Stimulated activated CD4-positive, alpha-beta T cell treated with anti-CD3 and anti-CD28 coated beads, Interleukin-15, amount 100 ng/mL, for 48 hours (primary cell): ENCODE measurements around the gene GAK.
"Not testable (repeated sequence)": the region's sequence is repeated elsewhere in the genome, so short reads cannot be mapped to it uniquely, and the experiment has no call there.

Experiments
- DNase-seq, 2 donors: peaks; one replicate each; pipeline ENCODE4 v3.0.0-alpha.2; 2020; ENCODE audit warnings: low read depth in 2 of 2

GAK gene

DNA sequence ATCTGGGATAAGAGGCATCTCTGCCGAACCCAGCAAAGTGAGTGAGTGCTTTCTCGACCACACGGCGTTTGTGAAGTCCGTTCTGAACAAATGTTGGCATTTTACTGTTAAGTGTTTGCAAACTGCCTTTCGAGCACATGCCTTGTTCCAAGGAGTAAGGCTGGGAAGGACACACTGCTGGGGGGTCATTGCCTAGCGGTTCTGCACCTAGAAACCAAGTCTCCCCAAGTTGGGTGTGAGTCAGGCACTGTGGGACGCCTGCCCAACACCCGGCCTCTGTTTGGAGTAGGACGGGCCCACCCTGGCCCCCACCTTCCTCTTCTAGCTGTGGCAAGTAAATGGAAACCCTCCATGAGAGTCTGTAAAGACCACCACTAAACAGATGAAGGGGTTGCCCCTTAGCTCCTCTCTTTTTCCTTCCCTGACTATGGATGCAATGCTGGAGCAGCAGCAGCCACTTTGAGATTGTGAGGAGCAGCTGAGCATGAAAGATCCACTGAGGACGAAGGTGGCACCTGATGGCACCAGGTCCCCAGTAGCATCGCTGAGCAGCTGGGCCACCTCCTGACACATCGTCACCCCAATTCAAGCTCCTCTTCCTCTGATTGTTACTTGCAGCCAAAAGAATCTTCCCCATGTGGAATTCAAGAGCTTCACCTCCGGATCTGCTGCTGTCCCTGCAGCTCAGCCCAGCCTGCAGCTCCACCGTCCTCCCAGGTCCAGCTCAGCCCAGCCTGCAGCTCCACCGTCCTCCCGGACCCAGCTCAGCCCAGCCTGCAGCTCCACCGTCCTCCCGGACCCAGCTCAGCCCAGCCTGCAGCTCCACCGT lies 112.5 kb downstream of the GAK start:
- DNase-seq: no peak

DNA sequence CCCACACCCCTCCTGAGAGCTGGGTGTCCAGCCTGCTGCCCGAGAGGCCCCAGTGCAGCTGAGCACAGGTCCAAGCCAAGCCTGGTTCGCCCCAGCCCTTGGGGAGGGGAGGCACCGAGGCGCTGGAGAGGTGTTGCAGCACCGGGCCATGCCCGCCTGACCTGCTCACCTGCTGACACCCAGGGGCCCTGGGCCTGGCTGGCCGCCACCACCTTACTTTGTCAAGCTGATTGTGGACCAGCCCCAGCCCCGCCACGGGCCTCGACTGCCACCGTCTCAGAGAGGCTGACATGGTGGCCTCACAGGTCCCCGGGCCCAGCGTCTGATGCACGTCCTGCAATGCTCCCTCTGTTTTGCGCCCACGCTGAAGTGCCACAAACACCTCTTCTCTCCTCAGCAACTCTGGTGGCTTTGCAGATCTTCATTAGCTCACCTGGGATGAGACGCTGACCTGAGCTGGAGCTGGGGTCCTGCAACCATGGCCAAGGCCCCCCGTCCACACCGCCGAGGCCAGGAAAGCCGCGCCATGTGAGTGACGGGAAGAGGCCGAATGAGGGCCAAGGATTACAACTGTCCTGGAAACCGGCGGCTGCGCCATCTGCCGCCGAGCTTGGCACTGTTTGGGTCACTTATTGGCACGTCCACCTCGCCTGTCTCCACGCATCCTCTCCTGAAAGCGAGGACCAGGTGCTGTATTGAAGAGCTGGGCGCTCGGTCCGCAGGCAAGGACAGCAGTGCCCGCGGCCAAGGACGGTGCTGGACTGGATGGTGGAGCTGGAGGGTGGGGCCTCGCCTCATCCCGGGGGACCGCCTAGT lies 113.8 kb downstream of the GAK start:
- DNase-seq: no peak

DNA sequence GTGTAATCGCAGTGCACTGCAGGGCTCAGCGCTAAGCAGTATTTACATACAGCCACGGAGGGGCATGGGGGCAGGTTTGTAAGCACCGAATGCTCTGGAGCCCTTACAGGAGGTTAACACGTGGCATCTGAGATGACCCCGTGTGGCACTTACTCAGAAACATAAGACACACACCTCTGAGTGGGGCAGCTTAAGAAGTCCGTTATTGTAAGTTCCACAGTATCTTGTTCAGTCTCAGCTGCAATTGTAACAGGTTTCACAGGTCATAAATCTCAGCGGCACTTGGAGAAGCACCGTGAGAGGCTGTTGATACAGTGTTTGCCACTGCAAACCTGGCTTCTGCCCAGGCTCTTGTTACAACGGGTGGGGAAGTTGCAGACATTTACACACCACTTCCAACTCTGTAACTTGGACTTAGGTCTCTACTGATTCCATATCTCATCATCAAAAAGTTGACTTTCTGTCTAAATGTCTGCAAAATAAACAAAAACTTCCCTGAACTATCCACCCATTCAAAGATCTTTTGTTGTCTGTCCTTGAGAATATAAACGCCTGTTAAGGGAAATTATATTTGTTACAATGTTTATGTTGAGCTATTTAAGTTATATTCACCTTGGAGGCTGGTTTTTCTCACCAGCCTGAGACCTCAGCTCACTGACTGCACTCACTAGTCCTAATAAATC lies 116.5 kb downstream of the GAK start:
- DNase-seq: no peak

DNA sequence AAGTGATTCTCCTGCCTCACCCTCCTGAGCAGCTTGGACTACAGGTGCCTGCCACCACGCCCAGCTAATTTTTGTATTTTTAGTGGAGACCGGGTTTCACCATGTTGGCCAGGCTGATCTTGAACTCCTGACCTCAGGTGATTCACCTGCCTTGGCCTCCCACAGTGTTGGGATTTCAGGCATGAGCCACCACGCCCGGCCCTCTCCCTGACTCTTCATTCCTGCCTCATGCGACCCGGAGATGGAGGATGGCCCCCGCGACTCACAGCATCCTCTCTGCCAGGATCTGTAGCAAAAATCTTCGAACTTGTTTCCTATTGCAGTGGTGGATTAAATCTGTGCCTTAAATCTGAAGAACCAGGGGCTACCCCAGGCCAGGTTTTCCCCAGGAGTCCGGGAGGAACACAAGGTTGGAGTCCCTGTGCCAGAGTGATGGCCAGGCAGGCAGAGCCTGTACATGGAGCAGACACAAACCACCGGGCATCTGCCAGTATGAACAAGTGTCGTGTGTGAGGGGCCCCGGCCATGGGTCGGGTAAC lies 117.7 kb downstream of the GAK start:
- no peak for DNase-seq

DNA sequence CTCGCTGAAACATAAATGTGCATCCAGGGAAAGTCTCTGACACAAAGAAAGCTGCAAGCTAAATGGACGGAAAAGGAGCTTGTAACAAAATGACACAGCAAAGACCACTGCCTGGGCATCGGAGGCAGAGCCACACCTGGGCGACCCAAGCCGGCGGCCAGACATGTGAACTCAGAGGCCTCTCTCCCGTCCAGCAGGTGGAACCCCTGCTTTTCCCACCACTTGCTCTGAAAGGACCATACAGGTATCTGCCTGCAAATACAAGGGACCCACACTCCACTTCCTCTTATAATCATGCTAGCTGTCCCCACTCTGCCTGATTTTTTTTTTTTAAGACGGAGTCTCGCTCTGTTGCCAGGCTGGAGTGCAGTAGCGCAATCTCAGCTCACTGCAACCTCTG lies 118.2 kb downstream of the GAK start:
- DNase-seq: no peak

DNA sequence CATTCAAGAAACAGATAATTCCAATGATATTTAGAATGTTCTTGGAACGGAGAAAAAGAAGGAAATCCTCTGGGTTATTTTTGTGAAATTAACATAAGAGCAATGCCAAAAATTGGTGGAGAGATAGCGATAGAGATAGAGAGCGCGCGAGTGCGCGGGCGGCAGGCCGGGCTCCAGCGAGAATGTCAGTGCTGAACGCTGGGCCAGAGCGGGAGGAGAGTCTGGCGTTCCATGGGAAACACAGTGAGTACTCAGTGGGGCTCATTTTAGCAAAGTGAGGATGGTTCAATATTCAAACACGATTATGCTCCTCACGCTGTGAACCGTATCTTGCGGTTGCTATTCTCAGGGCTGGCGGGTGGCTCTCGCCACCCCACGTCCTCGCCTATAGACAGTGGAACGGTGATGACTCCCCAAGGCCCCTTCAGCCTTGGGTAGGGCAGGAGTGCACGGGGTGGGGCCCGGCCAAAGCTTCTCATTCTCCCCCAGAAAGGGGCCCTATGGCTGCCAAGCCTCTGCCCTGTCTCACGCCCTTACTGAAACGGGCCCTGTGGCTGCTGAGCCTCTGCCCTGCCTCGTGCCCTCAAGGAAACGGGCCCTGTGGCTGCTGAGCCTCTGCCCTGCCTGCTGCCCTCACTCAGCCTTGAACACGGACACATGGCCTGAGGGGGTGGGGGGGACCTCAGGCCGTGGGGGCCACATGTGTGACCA lies 123.1 kb downstream of the GAK start:
- DNase-seq: no peak

DNA sequence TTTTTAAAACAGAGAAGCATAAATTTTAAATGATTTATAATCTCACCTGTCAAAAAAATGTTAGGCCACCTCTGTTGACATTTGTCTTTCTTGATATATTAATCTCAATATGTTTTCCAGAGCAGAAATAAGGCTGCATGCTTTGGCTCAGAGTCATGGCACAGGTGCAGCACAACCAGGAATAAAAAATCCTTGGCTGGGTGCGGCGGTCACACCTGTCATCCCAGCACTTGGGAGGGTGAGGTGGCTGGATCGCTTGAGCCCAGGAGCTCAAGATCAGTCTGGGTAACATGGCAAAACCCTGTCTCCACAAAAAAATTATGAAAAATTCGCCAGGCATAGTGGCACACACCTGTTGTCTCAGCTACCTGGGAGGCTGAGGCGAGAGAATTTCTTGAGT lies 124.3 kb downstream of the GAK start:
- DNase-seq: no peak

DNA sequence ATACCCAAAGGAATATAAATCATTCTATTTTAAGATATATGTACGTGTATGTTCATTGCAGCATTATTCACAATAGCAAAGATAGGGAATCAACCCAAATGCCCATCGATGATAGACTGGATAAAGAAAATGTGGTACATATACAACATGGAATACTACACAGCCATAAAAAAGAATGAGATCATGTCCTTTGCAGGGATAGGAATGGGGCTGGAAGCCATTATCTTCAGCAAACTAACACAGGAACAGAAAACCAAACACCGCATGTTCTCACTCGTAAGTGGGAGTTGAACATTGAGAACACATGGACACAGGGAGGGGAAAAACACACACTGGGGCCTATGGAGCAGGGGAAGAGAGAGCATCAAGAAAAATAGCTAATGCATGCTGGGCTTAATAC lies 125.1 kb downstream of the GAK start:
- not testable (repeated sequence) for DNase-seq

DNA sequence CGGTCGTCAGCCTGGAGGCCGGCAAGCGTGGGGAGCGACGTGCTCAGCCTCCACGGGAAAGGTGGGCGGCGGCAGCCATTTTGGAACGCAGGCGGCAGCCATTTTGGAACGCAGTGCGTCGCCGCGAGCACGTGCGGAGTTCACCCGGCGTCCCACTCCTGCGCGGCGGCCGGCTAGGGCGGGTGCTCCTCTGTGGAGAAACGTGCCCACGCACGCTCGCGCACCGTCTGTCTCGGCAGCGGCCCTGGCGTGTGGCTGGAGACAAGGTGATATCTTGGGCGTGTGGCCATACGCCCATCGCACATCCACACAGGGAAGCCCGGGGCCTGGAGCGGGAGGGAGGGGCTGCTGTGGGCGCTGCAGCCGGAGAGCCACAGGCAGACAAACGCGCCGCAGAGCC lies 127.3 kb downstream of the GAK start:
- DNase-seq: no peak

DNA sequence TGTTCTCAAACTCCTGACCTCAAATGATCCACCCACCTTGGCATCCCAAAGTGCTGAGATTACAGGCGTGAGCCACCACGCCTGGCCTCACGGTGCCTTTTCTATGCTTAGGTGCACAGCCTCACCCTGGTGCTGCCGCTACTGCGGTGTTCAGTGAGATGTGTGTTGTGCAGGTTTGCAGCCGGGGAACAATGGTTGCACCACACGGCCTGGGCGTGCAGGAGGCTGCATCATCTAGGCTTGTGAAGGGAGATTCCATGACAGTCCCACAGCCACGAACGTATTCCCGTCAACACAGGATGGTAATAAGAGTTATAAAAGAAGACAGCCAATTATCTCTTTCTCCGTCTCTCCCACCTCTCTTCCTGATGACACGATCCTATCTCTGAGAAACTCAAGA lies 128.2 kb downstream of the GAK start:
- DNase-seq: no peak

DNA sequence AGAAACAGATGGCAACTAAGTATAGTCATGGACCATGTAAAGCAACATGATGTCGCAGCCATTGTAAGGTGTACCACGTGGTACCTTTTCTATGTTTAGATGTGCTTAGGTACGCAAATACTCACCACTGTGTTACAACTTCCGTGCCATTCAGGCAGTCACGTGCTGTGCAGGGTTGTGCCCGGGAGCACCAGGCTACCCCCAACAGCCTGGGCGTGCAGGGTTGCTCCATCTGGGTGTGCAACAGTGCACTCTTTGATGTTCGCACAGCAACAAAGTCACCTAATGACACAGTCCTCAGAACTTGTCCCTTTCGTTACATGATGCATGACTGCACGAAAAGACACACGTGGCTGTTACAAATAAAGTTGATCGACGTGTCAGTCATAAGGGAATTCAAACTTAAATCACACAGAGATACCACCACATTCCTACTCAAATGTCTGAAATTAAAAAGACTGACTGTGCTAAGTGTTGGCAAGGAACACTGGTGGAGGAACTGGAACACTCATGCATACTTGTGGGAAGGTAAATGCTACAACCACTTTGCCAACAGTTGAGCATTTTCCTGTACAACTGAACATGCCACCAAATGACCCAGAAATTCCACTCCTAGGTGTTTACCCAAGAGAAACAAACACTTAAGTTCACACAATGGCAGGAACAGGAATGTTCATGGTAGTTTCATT lies 130.5 kb downstream of the GAK start:
- DNase-seq: no peak
